Measurements from ENCODE around the gene HBP1. TPM values are rescaled to one million over a fixed set of nuclear protein-coding genes. Genes with fewer than 3 reads are reported as not detected.

The HBP1 gene
- total RNA-seq, 1 donor from 2014 or later, result 121 TPM

DNA sequence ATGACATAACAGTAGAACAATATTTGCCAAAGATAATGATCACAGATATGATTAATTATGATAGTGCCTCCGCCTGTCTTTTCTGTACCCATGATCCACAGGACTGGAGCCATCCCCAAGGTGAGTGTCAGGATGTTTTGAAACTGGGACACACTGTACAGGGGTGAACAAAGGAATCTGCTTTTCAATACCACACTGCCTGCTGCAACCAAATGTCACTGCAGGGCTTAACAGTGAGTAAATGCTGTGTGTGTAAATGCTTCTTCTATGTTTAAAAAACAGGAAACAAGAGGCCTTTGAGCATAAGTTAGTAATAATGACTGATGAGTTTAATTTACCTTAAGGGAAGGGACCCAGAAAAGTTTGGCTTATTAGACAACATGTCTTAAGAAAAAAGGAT lies 65.2 kb downstream of the HBP1 start:
- TF ChIP-seq EZH2phosphoT487 (IDR thresholded peaks at IDR 0.05), result no peak
- no peak for TF ChIP-seq EZH2 (IDR thresholded peaks at IDR 0.05)
- TF ChIP-seq, protein P1, sequence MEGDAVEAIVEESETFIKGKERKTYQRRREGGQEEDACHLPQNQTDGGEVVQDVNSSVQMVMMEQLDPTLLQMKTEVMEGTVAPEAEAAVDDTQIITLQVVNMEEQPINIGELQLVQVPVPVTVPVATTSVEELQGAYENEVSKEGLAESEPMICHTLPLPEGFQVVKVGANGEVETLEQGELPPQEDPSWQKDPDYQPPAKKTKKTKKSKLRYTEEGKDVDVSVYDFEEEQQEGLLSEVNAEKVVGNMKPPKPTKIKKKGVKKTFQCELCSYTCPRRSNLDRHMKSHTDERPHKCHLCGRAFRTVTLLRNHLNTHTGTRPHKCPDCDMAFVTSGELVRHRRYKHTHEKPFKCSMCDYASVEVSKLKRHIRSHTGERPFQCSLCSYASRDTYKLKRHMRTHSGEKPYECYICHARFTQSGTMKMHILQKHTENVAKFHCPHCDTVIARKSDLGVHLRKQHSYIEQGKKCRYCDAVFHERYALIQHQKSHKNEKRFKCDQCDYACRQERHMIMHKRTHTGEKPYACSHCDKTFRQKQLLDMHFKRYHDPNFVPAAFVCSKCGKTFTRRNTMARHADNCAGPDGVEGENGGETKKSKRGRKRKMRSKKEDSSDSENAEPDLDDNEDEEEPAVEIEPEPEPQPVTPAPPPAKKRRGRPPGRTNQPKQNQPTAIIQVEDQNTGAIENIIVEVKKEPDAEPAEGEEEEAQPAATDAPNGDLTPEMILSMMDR (IDR thresholded peaks at IDR 0.05), result no peak
- no peaks in the 10 kb centered on the region for H4K20me1 ChIP-seq (ENCODE audit: low read depth)
- no peaks in the 10 kb centered on the region for H3K4me1 ChIP-seq
- Mint-ChIP-seq H3K27ac (no peak overlapping the region), H3K4me3 (no peak overlapping the region), H3K9me3 (no peaks in the 10 kb centered on the region), H3K27me3 (ENCODE audit: insufficient read depth, low read depth) (peaks cover 2% of the 10 kb centered on the region), H3K4me1 (no peaks in the 10 kb centered on the region), H3K36me3 (peaks cover 2% of the 10 kb centered on the region)
- no peaks in the 10 kb centered on the region for H3K36me3 ChIP-seq
- H3K9me3 ChIP-seq (ENCODE audit: low read depth), result no peaks in the 10 kb centered on the region
- H3F3A ChIP-seq (ENCODE audit: low read depth), result no peaks in the 10 kb centered on the region
- H3K27me3 ChIP-seq, result no peaks in the 10 kb centered on the region
- H3K79me2 ChIP-seq (ENCODE audit: low read depth), result no peaks in the 10 kb centered on the region
- no peak for DNase-seq (ENCODE audit: low spot score)
- H3K27ac ChIP-seq, result no peak overlapping the region
- H3K9ac ChIP-seq, result no peak overlapping the region
- no peak overlapping the region for H2AFZ ChIP-seq (replicated peaks)
- H3K4me2 ChIP-seq, result no peak overlapping the region
- no peak overlapping the region for H3K4me3 ChIP-seq

- Histone ChIP-seq H3K36me3 (no peaks in the 10 kb centered on the region), H4K20me1 (ENCODE audit: low read depth) (no peaks in the 10 kb centered on the region), H3K79me2 (ENCODE audit: low read depth) (no peaks in the 10 kb centered on the region), H3K27ac (no peak overlapping the region), H3K4me1 (no peaks in the 10 kb centered on the region), H3K27me3 (no peaks in the 10 kb centered on the region), H3K4me3 (no peak overlapping the region), H3K9me3 (ENCODE audit: low read depth) (no peaks in the 10 kb centered on the region), H2AFZ (replicated peaks) (no peak overlapping the region), H3F3A (ENCODE audit: low read depth) (no peaks in the 10 kb centered on the region), H3K4me2 (no peak overlapping the region), H3K9ac (no peak overlapping the region)
- Mint-ChIP-seq H3K36me3 (peaks cover 2% of the 10 kb centered on the region), H3K4me1 (no peaks in the 10 kb centered on the region), H3K27me3 (ENCODE audit: insufficient read depth, low read depth) (peaks cover 2% of the 10 kb centered on the region), H3K4me3 (no peak overlapping the region), H3K27ac (no peak overlapping the region), H3K9me3 (no peaks in the 10 kb centered on the region)
- TF ChIP-seq EZH2phosphoT487 (IDR thresholded peaks at IDR 0.05) (no peak), EZH2 (IDR thresholded peaks at IDR 0.05) (no peak)
- TF ChIP-seq, protein P1 (IDR thresholded peaks at IDR 0.05), result no peak
- DNase-seq (ENCODE audit: low spot score), result no peak
Observed at GRCh38 chr7:107234436-107234835, 65.6 kb downstream of the HBP1 start.

GRCh38 chr7:107236862-107237261 lies 68.1 kb downstream of the HBP1 start:
- Histone ChIP-seq H3K4me3 (no peak overlapping the region), H3K4me2 (no peak overlapping the region), H3K36me3 (no peaks in the 10 kb centered on the region), H3K4me1 (no peaks in the 10 kb centered on the region), H4K20me1 (ENCODE audit: low read depth) (no peaks in the 10 kb centered on the region), H3K27ac (no peak overlapping the region), H2AFZ (replicated peaks) (no peak overlapping the region), H3K9ac (no peak overlapping the region), H3F3A (ENCODE audit: low read depth) (no peaks in the 10 kb centered on the region), H3K9me3 (ENCODE audit: low read depth) (no peaks in the 10 kb centered on the region), H3K79me2 (ENCODE audit: low read depth) (no peaks in the 10 kb centered on the region), H3K27me3 (no peaks in the 10 kb centered on the region)
- Mint-ChIP-seq H3K27me3 (ENCODE audit: insufficient read depth, low read depth) (peaks cover 2% of the 10 kb centered on the region), H3K36me3 (no peaks in the 10 kb centered on the region), H3K27ac (no peak overlapping the region), H3K4me1 (no peaks in the 10 kb centered on the region), H3K9me3 (no peaks in the 10 kb centered on the region), H3K4me3 (no peak overlapping the region)
- TF ChIP-seq EZH2 (IDR thresholded peaks at IDR 0.05), result no peak
- TF ChIP-seq, protein P1 (IDR thresholded peaks at IDR 0.05), result no peak
- TF ChIP-seq EZH2phosphoT487 (IDR thresholded peaks at IDR 0.05), result no peak
- DNase-seq (ENCODE audit: low spot score), result no peak
